ENCODE results near the gene GTF2A2. TPM values are rescaled to one million over a fixed set of nuclear protein-coding genes. Genes with fewer than 3 reads are reported as not detected.

Gene GTF2A2
- total RNA-seq, 2 experiments from 2014 or later = 86.3 to 96.1 TPM

DNA sequence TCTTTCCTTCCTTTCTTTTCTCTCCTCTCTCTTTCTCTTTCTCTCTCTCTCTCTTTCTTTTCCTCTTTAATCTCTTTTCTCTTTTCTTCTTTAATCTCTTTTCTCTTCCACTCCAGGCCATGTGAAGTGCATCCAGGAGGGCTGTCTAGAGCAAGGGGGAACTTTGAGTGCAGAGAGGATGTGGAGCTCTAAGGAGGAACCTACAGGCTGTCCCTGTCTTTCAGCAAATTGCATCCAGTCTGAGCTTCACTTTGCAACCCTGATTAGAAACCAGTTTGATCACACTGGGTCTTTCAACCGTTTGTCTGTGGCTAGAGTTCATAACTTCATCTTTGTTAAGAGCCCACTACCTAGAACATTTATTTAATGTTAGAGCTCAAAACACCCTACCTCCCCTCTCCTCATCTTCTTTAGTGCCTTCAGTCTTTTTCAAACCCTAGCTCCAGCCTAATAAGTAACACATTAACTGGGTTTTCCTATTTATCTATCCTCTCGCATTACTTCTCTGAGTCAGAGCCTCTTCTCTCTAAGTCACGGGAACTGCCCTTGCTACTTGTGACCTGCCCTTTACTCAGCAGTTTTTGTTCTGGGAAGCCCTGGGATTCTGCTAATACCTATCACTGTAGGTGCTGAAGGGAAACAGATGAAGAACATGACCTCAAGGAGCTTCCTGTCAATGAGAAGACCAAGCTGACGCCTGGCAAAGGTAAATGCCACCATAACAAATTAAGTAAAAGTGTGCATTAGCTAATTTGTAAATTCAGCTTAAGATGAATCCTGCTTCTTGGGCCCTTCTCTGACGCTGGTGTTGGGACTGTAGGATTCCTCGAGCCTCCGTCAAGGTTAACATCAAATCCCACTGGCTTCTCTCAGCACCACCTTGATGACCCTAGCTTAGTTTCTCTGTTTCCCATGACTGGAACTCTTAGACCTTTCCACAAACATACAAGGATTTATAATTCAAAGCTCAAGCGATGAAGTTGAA is 45.7 kb downstream of the GTF2A2 start, which contains the start of gene GCNT3:
TSS of gene GCNT3 (plus strand) at position 508 of the 985 bp plus-strand sequence. CDS start 6,456 bp downstream, outside the sequence.
- POLR2A ChIA-PET = no interaction called here
- no peak within 1 kb of the TSS for H3K27ac Mint-ChIP-seq
- H3K27me3 Mint-ChIP-seq = peaks cover 45% of the 10 kb centered on the region
- DNase-seq (no peak), ATAC-seq (ENCODE audit: low read depth) (no peak)
- peaks cover 5% of the 10 kb centered on the region for H3K36me3 Mint-ChIP-seq
- no peak within 1 kb of the TSS for H3K4me3 Mint-ChIP-seq
- H3K9me3 Mint-ChIP-seq = peaks cover 9% of the 10 kb centered on the region
- H3K4me1 Mint-ChIP-seq = peaks cover 10% of the 10 kb centered on the region

DNA sequence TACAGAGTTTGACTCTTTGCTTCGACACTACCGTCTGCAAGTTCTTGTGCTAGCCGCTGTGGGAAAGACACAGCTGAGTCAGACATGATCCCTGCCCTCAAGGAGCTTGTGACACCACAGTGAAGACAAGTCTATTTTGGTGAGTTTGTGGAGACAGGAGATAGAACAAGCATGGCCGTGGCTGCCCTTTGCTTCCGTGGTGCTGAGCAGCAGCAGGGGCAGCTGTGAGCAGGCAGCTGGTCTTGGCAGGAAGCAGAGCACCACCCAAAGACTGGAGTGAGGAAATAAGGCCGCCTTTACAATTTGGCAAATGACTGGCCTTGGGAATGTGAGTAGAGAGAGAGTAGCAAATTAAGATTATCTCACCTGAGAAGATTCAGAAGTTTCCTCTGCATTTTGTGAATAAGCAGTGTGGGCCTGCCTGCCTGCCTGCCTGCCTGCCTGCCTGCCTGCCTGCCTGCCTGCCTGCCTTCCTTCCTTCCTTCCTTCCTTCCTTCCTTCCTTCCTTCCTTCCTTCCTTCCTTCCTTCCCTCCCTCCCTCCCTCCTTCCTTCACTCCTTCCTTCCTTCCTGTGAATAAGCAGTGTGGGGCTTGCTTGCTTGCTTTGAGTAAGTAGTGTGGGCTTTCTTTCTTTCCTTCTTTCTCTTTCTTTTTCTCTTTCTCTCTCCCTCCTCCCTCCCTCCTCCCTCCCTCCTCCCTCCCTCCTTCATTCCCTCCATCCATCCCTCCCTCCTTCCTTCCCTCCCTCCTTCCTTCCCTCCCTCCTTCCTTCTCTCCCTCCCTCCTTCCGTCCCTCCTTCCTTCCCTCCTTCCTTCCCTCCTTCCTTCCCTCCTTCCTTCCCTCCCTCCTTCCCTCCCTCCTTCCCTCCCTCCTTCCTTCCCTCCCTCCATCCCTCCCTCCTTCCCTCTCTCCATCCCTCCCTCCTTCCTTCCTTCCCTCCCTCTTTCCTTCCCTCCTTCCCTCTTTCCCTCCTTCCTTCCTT is 47.3 kb downstream of the GTF2A2 start:
- peaks cover 7% of the 10 kb centered on the region for H3K9me3 Mint-ChIP-seq
- H3K27ac Mint-ChIP-seq = no peak overlapping the region
- no peak overlapping the region for H3K4me3 Mint-ChIP-seq
- ATAC-seq (ENCODE audit: low read depth) = no peak
- peaks cover 4% of the 10 kb centered on the region for H3K4me1 Mint-ChIP-seq
- DNase-seq = no peak
- peaks cover 35% of the 10 kb centered on the region for H3K27me3 Mint-ChIP-seq
- peaks cover 4% of the 10 kb centered on the region for H3K36me3 Mint-ChIP-seq
- POLR2A ChIA-PET = no interaction called here

DNA sequence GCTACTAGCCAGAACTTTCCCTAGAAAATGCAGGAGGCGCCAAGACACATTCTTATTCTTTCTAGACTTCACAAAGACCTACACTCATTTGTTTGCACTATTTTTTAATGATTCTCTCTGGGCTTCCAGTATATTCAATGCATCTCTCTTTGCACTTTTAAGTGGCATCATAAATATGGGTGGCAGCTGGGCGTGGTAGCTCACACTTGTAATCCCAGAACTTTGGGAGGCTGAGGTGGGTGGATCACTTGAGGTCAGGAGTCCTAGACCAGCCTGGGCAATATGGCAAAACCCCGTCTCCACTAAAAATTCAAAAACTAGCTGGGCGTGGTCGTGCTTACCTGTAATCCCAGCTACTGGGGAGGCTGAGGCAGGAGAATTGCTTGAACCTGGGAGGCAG is 51.3 kb downstream of the GTF2A2 start:
- Mint-ChIP-seq H3K9me3 (peaks cover 17% of the 10 kb centered on the region), H3K36me3 (peaks cover 6% of the 10 kb centered on the region), H3K27ac (no peak overlapping the region), H3K27me3 (peaks cover 25% of the 10 kb centered on the region), H3K4me3 (no peak overlapping the region), H3K4me1 (no peaks in the 10 kb centered on the region)
- POLR2A ChIA-PET = no interaction called here
- ATAC-seq (ENCODE audit: low read depth) = no peak
- DNase-seq = no peak

DNA sequence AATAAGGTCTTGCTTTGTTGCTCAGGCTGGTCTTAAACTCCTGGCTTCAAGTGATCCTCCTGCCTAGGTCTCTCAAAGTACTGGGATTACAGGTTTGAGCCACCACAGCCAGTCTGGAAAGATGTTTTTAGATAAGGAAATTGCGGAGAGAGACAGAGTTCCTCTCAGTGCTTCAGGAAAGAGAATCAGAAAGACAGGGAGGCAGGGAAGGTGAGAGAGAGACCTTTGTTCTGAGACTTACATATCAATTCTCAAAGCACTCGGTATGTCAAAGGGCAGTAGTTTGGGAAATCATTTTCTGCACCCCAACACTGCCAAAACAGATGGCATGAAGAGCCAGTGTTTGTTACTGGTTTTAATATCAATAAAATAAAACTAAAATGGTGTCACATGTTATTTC is 58.9 kb downstream of the GTF2A2 start:
- no peak overlapping the region for H3K4me3 Mint-ChIP-seq
- no peak for DNase-seq
- POLR2A ChIA-PET = no interaction called here
- no peak overlapping the region for H3K27ac Mint-ChIP-seq
- H3K36me3 Mint-ChIP-seq = peaks cover 2% of the 10 kb centered on the region
- peaks cover 27% of the 10 kb centered on the region for H3K27me3 Mint-ChIP-seq
- H3K4me1 Mint-ChIP-seq = no peaks in the 10 kb centered on the region
- ATAC-seq (ENCODE audit: low read depth) = no peak
- H3K9me3 Mint-ChIP-seq = peaks cover 10% of the 10 kb centered on the region

DNA sequence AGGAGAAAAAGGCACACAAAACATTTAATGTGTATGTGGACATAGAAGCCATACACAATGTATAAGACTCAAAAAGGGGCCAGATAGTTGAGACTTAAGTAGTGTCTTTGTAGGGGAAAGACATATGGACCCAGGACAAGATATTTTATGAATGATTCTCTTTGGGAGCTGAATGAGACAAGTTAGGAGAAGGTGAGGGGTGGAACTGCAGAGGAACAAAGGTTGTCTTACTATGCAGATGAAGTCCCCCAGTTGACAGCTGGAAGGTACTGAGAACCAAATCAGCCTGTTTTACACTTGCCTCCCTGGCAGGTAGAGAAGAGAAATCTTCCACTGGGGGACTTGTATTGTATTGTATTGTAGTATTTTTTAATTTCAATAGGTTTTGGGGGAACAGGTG is 60.7 kb downstream of the GTF2A2 start:
- Mint-ChIP-seq H3K9me3 (peaks cover 4% of the 10 kb centered on the region), H3K4me1 (peaks cover under 1% of the 10 kb centered on the region), H3K36me3 (peaks cover 2% of the 10 kb centered on the region), H3K27ac (no peak overlapping the region), H3K27me3 (peaks cover 27% of the 10 kb centered on the region), H3K4me3 (no peak overlapping the region)
- DNase-seq (no peak), ATAC-seq (ENCODE audit: low read depth) (no peak)
- POLR2A ChIA-PET = no interaction called here

DNA sequence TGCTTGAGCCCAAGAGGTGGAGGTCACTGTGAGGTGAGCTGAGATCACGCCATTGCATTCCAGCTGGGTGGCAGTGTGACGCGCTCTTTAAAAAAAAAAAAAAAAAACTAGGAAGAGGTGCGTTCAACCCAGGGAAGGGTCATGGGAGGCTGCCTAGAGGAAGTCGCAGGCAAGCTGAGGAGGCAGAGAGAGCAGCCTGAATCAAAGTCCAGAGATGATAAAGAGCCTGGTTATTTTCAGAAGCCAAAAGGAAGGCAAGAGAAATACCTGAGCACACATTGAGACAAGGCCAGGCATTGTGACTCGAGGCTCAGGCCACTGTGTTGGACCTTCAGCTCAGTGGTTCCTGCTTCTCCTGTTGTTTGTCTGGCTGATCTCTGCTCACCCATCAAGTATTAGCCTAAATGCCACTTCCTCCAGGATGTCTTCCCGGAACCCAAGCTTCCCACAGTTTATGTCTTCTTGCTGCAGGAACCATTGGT is 61.8 kb downstream of the GTF2A2 start:
- Mint-ChIP-seq H3K36me3 (no peaks in the 10 kb centered on the region), H3K9me3 (no peaks in the 10 kb centered on the region), H3K27me3 (peaks cover 27% of the 10 kb centered on the region), H3K4me3 (no peak overlapping the region), H3K4me1 (peaks cover 9% of the 10 kb centered on the region), H3K27ac (no peak overlapping the region)
- POLR2A ChIA-PET = no interaction called here
- DNase-seq (no peak), ATAC-seq (ENCODE audit: low read depth) (no peak)

DNA sequence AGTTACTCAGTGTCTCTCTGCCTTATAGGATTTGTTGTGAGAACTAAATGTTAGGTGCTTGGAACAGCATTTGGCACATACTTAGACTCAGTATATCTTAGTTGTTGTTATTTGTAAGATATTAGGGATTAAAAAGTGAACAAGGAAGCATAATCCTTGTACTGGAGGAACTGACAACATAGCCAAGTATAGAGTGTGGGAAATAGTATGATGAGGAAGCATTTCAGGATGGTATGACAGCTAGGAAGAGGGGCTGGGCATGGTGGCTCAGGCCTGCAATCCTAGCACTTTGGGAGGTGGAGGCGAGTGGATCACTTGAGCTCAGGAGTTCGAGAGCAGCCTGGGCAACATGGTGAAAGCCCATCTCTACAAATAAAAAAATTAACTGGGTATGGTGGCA is 62.3 kb downstream of the GTF2A2 start:
- Mint-ChIP-seq H3K9me3 (no peaks in the 10 kb centered on the region), H3K36me3 (no peaks in the 10 kb centered on the region), H3K27ac (no peak overlapping the region), H3K4me1 (peaks cover 11% of the 10 kb centered on the region), H3K4me3 (no peak overlapping the region), H3K27me3 (peaks cover 26% of the 10 kb centered on the region)
- ATAC-seq (ENCODE audit: low read depth) (no peak), DNase-seq (no peak)
- POLR2A ChIA-PET = no interaction called here

DNA sequence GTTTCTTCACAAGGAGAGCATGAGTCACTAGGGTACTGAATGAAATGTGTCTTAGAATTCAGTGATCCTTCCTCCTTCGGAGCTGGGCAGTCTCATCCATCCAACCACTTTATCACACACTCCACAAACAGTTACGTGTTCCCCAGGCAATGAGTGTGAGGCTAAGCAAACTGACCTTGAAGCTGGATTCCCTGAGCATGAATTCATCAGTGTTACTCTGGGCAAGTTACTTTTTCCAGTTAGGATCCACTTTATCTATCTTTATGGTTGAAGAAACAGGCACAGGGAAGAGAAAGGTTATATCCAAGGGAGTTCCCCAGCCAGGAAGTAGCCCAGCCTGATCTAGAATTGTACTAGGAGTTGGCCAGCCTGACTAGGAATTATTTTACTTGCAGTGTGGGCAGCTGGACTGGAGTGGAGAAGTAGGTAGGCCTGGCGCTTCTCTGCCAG is 62.8 kb downstream of the GTF2A2 start:
- POLR2A ChIA-PET = no interaction called here
- Mint-ChIP-seq H3K36me3 (no peaks in the 10 kb centered on the region), H3K4me3 (no peak overlapping the region), H3K27ac (no peak overlapping the region), H3K27me3 (peaks cover 22% of the 10 kb centered on the region), H3K4me1 (peaks cover 12% of the 10 kb centered on the region), H3K9me3 (no peaks in the 10 kb centered on the region)
- DNase-seq (no peak), ATAC-seq (ENCODE audit: low read depth) (no peak)

DNA sequence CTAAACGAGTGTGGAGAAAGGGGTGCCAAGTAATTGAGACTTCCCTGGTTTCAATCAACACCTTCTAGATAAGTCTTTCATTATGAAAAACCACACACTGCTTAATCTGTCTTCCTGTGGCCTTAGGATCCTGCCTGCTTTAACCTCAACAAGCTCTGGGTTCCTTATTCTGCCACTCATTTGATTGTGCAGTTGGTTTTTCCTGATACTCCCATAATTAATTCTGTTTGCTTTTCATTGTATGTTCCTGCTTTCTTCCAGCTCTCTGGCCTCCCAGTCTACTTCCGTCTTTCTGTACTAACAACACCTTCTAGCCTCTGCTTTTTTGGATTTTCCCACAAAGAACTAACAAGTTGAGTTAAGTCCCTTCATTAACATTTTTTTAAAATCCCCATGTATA is 66.0 kb downstream of the GTF2A2 start:
- H3K4me3 Mint-ChIP-seq = no peak overlapping the region
- POLR2A ChIA-PET = interaction anchor here (0.6 kb wide), 2 partner anchors 96 to 175 kb away, joined by 3 read pairs; no protein-coding TSS in a partner anchor
- peaks cover 9% of the 10 kb centered on the region for H3K27me3 Mint-ChIP-seq
- ATAC-seq (ENCODE audit: low read depth) (no peak), DNase-seq (no peak)
- no peak overlapping the region for H3K27ac Mint-ChIP-seq
- H3K9me3 Mint-ChIP-seq = no peaks in the 10 kb centered on the region
- H3K4me1 Mint-ChIP-seq = peaks cover 17% of the 10 kb centered on the region
- no peaks in the 10 kb centered on the region for H3K36me3 Mint-ChIP-seq

DNA sequence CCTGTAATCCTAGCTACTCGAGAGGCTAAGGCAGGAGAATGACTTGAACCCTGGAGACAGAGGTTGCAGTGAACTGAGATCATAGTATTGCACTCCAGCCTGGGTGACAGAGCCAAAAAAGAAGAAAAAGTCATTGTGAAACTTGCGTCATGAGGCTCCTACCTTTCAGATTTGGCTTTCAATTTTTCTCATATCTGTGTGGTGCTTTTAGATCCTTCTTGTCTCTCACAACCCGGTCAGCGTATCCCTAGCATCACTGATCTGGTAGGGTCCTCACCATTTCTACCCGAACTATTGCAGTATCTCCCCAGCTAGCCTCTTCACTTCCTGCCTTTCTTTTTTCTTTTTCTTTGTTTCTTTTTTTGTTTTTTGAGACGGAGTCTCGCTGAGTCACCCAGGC is 67.3 kb downstream of the GTF2A2 start:
- Mint-ChIP-seq H3K27me3 (peaks cover 3% of the 10 kb centered on the region), H3K27ac (no peak overlapping the region), H3K4me3 (no peak overlapping the region), H3K4me1 (peaks cover 17% of the 10 kb centered on the region), H3K9me3 (no peaks in the 10 kb centered on the region), H3K36me3 (no peaks in the 10 kb centered on the region)
- POLR2A ChIA-PET = no interaction called here
- no peak for ATAC-seq (ENCODE audit: low read depth)
- DNase-seq = no peak

Other genes with a start within 250 kb of the GTF2A2 start
- gene FAM81A, start 219.3 kb downstream of the GTF2A2 start, total RNA-seq = 1 to 10 TPM; 2.0 to 2.2 TPM
- gene GCNT3, start 45.7 kb downstream of the GTF2A2 start, total RNA-seq = not detected
- 10 to 100 TPM; 79.7 to 80.2 TPM for gene BNIP2, start 31.8 kb upstream of the GTF2A2 start, total RNA-seq